Natural killer cell (primary cell): ENCODE data around the gene TPBGL. TPM values are rescaled to one million over a fixed set of nuclear protein-coding genes. Genes with fewer than 3 reads are reported as not detected.

Source experiments
- ATAC-seq, 3 donors: fragments of 150-1000 bp in 2 of 3; fragments of 200-7000 bp in 1 of 3; cut with Tn5 transposase; 1 replicate in 1 of 3; 2 replicates in 2 of 3; pipeline ENCODE4 v1.10.0; 2021; ENCODE audit warnings: mild to moderate bottlenecking in 2 of 3, moderate library complexity in 2 of 3
- DNase-seq, 2 donors: peaks; one replicate each; pipeline versions ENCODE4 v3.0.0 to v3.0.0-alpha.2; 2013 to 2021; ENCODE audit warnings: mixed read lengths in 1 of 2
- H3K27ac ChIP-seq: one replicate; pipeline ENCODE4 v1.5.1; 2013; ENCODE audit warnings: mild to moderate bottlenecking, low read length
- H3K27me3 ChIP-seq: one replicate; pipeline ENCODE4 v1.6.1; 2013; ENCODE audit warnings: low read length; ENCODE audit not compliant: control insufficient read depth, insufficient read depth
- H3K36me3 ChIP-seq: one replicate; pipeline ENCODE4 v1.6.1; 2013; ENCODE audit warnings: low read length; ENCODE audit not compliant: control insufficient read depth, insufficient read depth
- H3K4me1 ChIP-seq: one replicate; pipeline ENCODE4 v1.6.1; 2013; ENCODE audit warnings: low read length; ENCODE audit not compliant: control insufficient read depth, insufficient read depth
- H3K4me3 ChIP-seq: one replicate; pipeline ENCODE4 v1.5.1; 2013; ENCODE audit warnings: low read length
- H3K9me3 ChIP-seq: one replicate; pipeline ENCODE4 v1.6.1; 2013; ENCODE audit warnings: low read length; ENCODE audit not compliant: control insufficient read depth, insufficient read depth
- H3K27ac Mint-ChIP-seq, 2 donors: one replicate each; pipeline ENCODE4 v1.8.0; 2022; ENCODE audit warnings: mild to moderate bottlenecking in 2 of 2, mixed read lengths in 2 of 2, moderate library complexity in 1 of 2
- H3K27me3 Mint-ChIP-seq, 2 donors: one replicate each; pipeline ENCODE4 v1.8.0; 2022; ENCODE audit warnings: low read depth in 2 of 2, mixed read lengths in 2 of 2
- H3K36me3 Mint-ChIP-seq: one replicate; pipeline ENCODE4 v1.8.0; 2022; ENCODE audit warnings: mixed read lengths
- H3K4me1 Mint-ChIP-seq, 2 donors: one replicate each; pipeline ENCODE4 v1.8.0; 2022; ENCODE audit warnings: mixed read lengths in 2 of 2
- H3K4me3 Mint-ChIP-seq: one replicate; pipeline ENCODE4 v1.8.0; 2022; ENCODE audit warnings: mild to moderate bottlenecking, moderate library complexity, mixed read lengths
- H3K9me3 Mint-ChIP-seq, 2 donors: one replicate each; pipeline ENCODE4 v1.8.0; 2022; ENCODE audit warnings: mixed read lengths in 2 of 2
- WGBS: methylation state at CpG from one replicate; pipeline ENCODE4 v1.1.7; 2013; ENCODE audit warnings: missing lambda C conversion rate; ENCODE audit not compliant: insufficient coverage; 5-methylcytosine and 5-hydroxymethylcytosine counted together
- intact Hi-C: fragments of 100-400 bp; cut with micrococcal nuclease; formaldehyde crosslinking; loops from one replicate; pipeline ENCODE4 v1.14.2; 2022
- total RNA-seq, 4 donors: library from RNA; stranded (reverse); fragments of 120-200 nt in 1 of 4; gene quantifications; one replicate each; pipeline versions ENCODE4 v1.2.3 to v1.2.4, GENCODE V29; 2013 to 2022
- TF ChIP-seq, protein P1 (sequence below): fragments of 200-600 bp; IDR thresholded peaks from one replicate; pipeline ENCODE4 v1.8.0; 2022; ENCODE audit warnings: antibody characterized with exemption

The TPBGL gene
- total RNA-seq, 3 donors from 2014 or later (not counting 1 experiment from before 2014, with no cell fraction given): 0.34 to 0.75 (median 0.45) TPM

- peaks cover 12% of the 10 kb centered on the region for H3K27me3 ChIP-seq
- peaks cover 7 to 9% of the 10 kb centered on the region in 2 donors for H3K4me1 Mint-ChIP-seq
- TF ChIP-seq, protein P1, sequence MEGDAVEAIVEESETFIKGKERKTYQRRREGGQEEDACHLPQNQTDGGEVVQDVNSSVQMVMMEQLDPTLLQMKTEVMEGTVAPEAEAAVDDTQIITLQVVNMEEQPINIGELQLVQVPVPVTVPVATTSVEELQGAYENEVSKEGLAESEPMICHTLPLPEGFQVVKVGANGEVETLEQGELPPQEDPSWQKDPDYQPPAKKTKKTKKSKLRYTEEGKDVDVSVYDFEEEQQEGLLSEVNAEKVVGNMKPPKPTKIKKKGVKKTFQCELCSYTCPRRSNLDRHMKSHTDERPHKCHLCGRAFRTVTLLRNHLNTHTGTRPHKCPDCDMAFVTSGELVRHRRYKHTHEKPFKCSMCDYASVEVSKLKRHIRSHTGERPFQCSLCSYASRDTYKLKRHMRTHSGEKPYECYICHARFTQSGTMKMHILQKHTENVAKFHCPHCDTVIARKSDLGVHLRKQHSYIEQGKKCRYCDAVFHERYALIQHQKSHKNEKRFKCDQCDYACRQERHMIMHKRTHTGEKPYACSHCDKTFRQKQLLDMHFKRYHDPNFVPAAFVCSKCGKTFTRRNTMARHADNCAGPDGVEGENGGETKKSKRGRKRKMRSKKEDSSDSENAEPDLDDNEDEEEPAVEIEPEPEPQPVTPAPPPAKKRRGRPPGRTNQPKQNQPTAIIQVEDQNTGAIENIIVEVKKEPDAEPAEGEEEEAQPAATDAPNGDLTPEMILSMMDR: no peak
- peaks cover 23 to 39% of the 10 kb centered on the region in 2 donors for H3K27me3 Mint-ChIP-seq
- intact Hi-C loops: no loop called here
- peaks cover 15% of the 10 kb centered on the region for H3K4me1 ChIP-seq
- H3K4me3 ChIP-seq: no peak overlapping the region
- no peaks in the 10 kb centered on the region for H3K9me3 Mint-ChIP-seq
- H3K4me3 Mint-ChIP-seq: no peak overlapping the region
- H3K27ac Mint-ChIP-seq: no peak overlapping the region
- H3K36me3 ChIP-seq: no peaks in the 10 kb centered on the region
- H3K36me3 Mint-ChIP-seq: no peaks in the 10 kb centered on the region
- no peak overlapping the region for H3K27ac ChIP-seq
- WGBS: 93% methylated on average over 2 of the region's 5 CpGs
- ATAC-seq: no peak
- no peaks in the 10 kb centered on the region for H3K9me3 ChIP-seq
- no peak for DNase-seq
These were observed 4.9 kb downstream of the TPBGL start for GRCh38 chr11:75245356-75246005.

DNA sequence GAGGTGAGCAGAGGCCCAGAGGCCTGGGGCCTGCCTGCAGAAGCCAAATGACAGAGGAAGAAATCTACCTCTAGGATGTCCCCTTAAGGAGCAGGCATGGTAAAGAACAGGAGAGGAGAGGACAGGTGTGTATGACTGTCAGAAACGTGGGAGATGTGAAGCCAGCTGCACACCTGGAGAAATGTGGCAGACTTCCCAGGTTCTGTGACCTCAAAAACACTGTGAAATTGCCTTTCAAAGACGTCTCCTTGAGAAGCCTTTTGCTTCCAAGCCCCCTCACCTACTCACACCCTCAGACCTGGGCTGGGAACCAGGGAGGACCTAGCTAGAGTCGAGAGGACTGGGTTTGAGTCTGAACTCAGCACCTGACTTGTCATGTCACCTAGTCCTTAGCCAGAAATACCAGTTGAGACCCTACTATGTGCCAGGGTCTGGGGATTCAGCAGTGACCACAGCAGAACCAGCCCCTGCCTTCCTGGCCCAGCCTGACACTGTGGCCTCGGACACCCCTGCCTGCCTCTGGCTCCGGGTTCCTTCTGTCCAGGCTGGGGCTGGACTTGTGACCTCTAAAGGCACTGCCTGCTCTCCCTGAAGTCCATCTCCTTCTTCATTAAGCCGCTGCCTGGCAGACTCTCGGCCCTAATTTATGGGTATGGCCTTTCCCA is 5.6 kb downstream of the TPBGL start:
- intact Hi-C loops: no loop called here
- DNase-seq: no peak
- whole genome bisulfite sequencing: 77% methylated on average over 7 of the region's 7 CpGs

DNA sequence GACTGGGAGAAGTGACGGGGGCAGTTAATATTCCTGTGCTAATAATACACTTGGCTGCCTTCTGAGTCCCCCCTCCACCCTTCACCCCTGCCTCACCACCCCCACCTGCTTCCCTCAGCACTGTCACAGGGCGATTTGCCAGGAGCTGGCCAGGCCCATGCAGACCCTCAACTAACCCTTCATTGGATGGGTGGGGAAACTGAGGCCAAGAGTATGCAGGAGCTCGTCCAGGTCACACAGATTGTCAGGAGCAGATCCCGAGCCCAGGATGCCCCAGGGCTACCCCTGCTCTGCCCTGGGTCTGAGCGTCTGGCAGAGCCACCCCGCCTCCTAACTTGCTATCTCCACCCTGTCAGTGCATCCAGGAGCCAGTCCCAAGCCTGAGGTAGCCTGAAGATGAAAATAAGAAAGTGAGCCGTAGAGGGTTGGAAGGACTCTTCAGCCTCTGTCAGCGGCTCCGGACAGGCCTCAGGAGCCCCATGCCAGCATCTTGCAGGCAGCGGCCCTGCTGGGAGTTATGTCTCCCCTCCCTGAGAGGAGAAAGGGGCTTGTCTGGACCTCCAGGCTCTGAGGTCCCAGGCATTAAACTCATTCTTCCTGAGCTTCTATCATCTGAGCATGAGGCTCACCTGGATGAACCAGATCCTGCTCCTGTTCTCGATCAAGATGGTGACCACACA is 6.2 kb downstream of the TPBGL start:
- Histone ChIP-seq H3K27me3 (peaks cover 12% of the 10 kb centered on the region), H3K4me1 (peaks cover 10% of the 10 kb centered on the region), H3K4me3 (no peak overlapping the region), H3K36me3 (no peaks in the 10 kb centered on the region), H3K9me3 (no peaks in the 10 kb centered on the region), H3K27ac (no peak overlapping the region)
- H3K4me3 Mint-ChIP-seq: no peak overlapping the region
- no peaks in the 10 kb centered on the region for H3K9me3 Mint-ChIP-seq
- H3K27ac Mint-ChIP-seq: no peak overlapping the region
- peaks cover 7 to 9% of the 10 kb centered on the region in 2 donors for H3K4me1 Mint-ChIP-seq
- WGBS: 78% methylated on average over 10 of the region's 11 CpGs
- intact Hi-C loops: no loop called here
- ATAC-seq: no peak
- H3K36me3 Mint-ChIP-seq: no peaks in the 10 kb centered on the region
- TF ChIP-seq, protein P1: no peak
- H3K27me3 Mint-ChIP-seq: peaks cover 23 to 43% of the 10 kb centered on the region in 2 donors
- no peak for DNase-seq

More for the DNA sequence above, 5.6 kb downstream of the TPBGL start:
- H3K4me1 Mint-ChIP-seq: peaks cover 7 to 9% of the 10 kb centered on the region in 2 donors
- peaks cover 11% of the 10 kb centered on the region for H3K4me1 ChIP-seq
- peaks cover 23 to 39% of the 10 kb centered on the region in 2 donors for H3K27me3 Mint-ChIP-seq
- no peak for ATAC-seq
- H3K27ac ChIP-seq: no peak overlapping the region
- no peak overlapping the region for H3K4me3 ChIP-seq
- no peak overlapping the region for H3K27ac Mint-ChIP-seq
- H3K36me3 Mint-ChIP-seq: no peaks in the 10 kb centered on the region
- no peaks in the 10 kb centered on the region for H3K9me3 ChIP-seq
- peaks cover 12% of the 10 kb centered on the region for H3K27me3 ChIP-seq
- TF ChIP-seq, protein P1: no peak
- no peaks in the 10 kb centered on the region for H3K9me3 Mint-ChIP-seq
- H3K4me3 Mint-ChIP-seq: no peak overlapping the region
- H3K36me3 ChIP-seq: no peaks in the 10 kb centered on the region
